PC-3 (cell line): ENCODE measurements around the gene NDC80. TPM values are rescaled to one million over a fixed set of nuclear protein-coding genes. Genes with fewer than 3 reads are reported as not detected.

Experiments used
- ATAC-seq: fragments of 200-7000 bp; cut with Tn5 transposase; 2 replicates; pipeline ENCODE4 v1.9.1; 2020; ENCODE audit warnings: mild to moderate bottlenecking, moderate library complexity
- BruUV-seq: library from RNA; stranded (reverse); fragments of 400-500 nt; replicated peaks from 2 replicates; lab custom pipeline; 2021; lab: Mats Ljungman, UMichigan
- CTCF ChIA-PET: fragments of 300-600 bp; sonication (Branson Sonifier 250); formaldehyde crosslinking; loops from one replicate; lab custom pipeline; 2022; ENCODE audit warnings: antibody characterized with exemption; lab: Charles Lee
- POLR2A ChIA-PET: fragments of 300-600 bp; sonication (Branson Sonifier 250); formaldehyde crosslinking; loops from one replicate; lab custom pipeline; 2022; ENCODE audit warnings: antibody characterized with exemption; ENCODE audit not compliant: unreplicated experiment; lab: Charles Lee
- DNase-seq: peaks from one replicate; pipeline ENCODE4 v3.0.0-alpha.2; 2015
- H2AFZ ChIP-seq: fragments of 300-600 bp; sonication (generic); 2 replicates; pipeline ENCODE4 v1.6.0; 2016; ENCODE audit warnings: antibody characterized with exemption, low read length
- H3F3A ChIP-seq: fragments of 300-600 bp; sonication (generic); one replicate; pipeline ENCODE4 v1.6.0; 2017; ENCODE audit warnings: antibody characterized with exemption, low read length, control low read depth, mild to moderate bottlenecking; ENCODE audit not compliant: unreplicated experiment
- H3K27ac ChIP-seq: fragments of 300-600 bp; sonication (generic); 2 replicates; pipeline ENCODE4 v1.5.1; 2016; ENCODE audit warnings: mild to moderate bottlenecking, low read length
- H3K27me3 ChIP-seq: fragments of 300-600 bp; sonication (generic); 2 replicates; pipeline ENCODE4 v1.6.1; 2016; ENCODE audit warnings: low read length, mixed read lengths
- H3K36me3 ChIP-seq: fragments of 300-600 bp; sonication (generic); 2 replicates; pipeline ENCODE4 v1.6.1; 2016; ENCODE audit warnings: low read depth, mixed run types, low read length, mixed read lengths
- H3K4me1 ChIP-seq: fragments of 300-600 bp; sonication (generic); 2 replicates; pipeline ENCODE4 v1.5.1; 2016; ENCODE audit warnings: low read length; ENCODE audit not compliant: insufficient read depth
- H3K4me2 ChIP-seq: fragments of 300-600 bp; sonication (generic); 2 replicates; pipeline ENCODE4 v1.6.0; 2016; ENCODE audit warnings: low read length
- H3K4me3 ChIP-seq: fragments of 300-600 bp; sonication (generic); 2 replicates; pipeline ENCODE4 v1.5.1; 2016; ENCODE audit warnings: mild to moderate bottlenecking, low read length, mixed read lengths
- H3K79me2 ChIP-seq: fragments of 300-600 bp; sonication (generic); 2 replicates; pipeline ENCODE4 v1.6.1; 2017; ENCODE audit warnings: low read length, mixed read lengths
- H3K9ac ChIP-seq: fragments of 300-600 bp; sonication (generic); 2 replicates; pipeline ENCODE4 v1.6.0; 2016; ENCODE audit warnings: mild to moderate bottlenecking, low read length
- H3K9me2 ChIP-seq: fragments of 300-600 bp; sonication (generic); replicated peaks from 2 replicates; pipeline ENCODE4 v1.6.1; 2016; ENCODE audit warnings: mixed run types, low read length, mixed read lengths
- H3K9me3 ChIP-seq: fragments of 300-600 bp; sonication (generic); 2 replicates; pipeline ENCODE4 v1.6.1; 2016; ENCODE audit warnings: low read length, mixed read lengths
- H4K20me1 ChIP-seq: fragments of 300-600 bp; sonication (generic); 2 replicates; pipeline ENCODE4 v1.6.1; 2016; ENCODE audit warnings: low read length, mixed read lengths
- EZH2 ChIP-seq: fragments of 300-600 bp; sonication (generic); IDR thresholded peaks from one replicate; pipeline ENCODE4 v1.6.1; 2017; ENCODE audit warnings: antibody characterized with exemption, mild to moderate bottlenecking, low read length; ENCODE audit not compliant: unreplicated experiment
- EZH2phosphoT487 ChIP-seq: fragments of 300-600 bp; sonication (generic); IDR thresholded peaks from 2 replicates; pipeline ENCODE4 v1.6.1; 2018; ENCODE audit warnings: mild to moderate bottlenecking, antibody characterized with exemption, low read length, borderline replicate concordance
- intact Hi-C: fragments of 100-400 bp; cut with micrococcal nuclease; formaldehyde crosslinking; loops from 2 replicates; pipeline ENCODE4 v1.9.0; 2023
- total RNA-seq: library from RNA; depleted of rRNA; stranded (reverse); fragments of >200 nt; gene quantifications from 2 replicates; pipeline ENCODE4 v1.2.3, GENCODE V29; 2014
- TF ChIP-seq, protein P1 (sequence below): fragments of 300-600 bp; sonication (generic); conservative IDR thresholded peaks from 2 replicates; pipeline ENCODE4 v1.5.1; 2017; ENCODE audit warnings: antibody characterized with exemption, low read depth, mild to moderate bottlenecking, low read length

NDC80 gene
- total RNA-seq, 1 experiment from 2014 or later: 53.4 TPM

DNA sequence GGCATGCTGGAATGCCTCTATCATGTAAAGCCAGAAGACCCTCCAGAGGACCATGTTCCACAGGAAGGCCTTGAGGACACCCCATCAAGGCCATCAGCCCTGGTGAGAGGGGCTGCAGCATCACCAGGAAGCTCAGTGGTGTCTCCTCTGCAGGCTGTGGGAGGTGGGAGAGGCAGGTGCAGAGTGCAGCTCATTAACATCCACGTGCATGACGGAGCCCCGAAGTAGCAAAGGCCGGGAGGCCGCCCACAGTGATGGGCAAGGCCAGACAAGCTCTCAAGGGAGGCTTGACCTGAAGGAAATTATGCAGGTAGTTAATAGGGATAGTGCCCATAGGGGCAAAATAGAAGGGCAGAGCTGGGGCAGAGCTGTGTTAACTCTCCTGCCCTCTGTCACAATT is 53.9 kb downstream of the NDC80 start:
- no peaks in the 10 kb centered on the region for H3K4me1 ChIP-seq
- H3K36me3 ChIP-seq: no peaks in the 10 kb centered on the region
- no peaks in the 10 kb centered on the region for H3K9me2 ChIP-seq
- no peak overlapping the region for H3K9ac ChIP-seq
- CTCF ChIA-PET: interaction anchor here (0.6 kb wide), 1 partner anchor 25 kb away, joined by 4 read pairs; no protein-coding TSS in a partner anchor
- no peak overlapping the region for H3K27ac ChIP-seq
- H3F3A ChIP-seq: peaks cover 2% of the 10 kb centered on the region
- POLR2A ChIA-PET: no interaction called here
- no TSS peak for BruUV-seq
- DNase-seq (no peak), ATAC-seq (no peak)
- H3K4me2 ChIP-seq: no peak overlapping the region
- H4K20me1 ChIP-seq: no peaks in the 10 kb centered on the region
- intact Hi-C loops: no loop called here
- H2AFZ ChIP-seq: no peak overlapping the region
- H3K79me2 ChIP-seq: no peaks in the 10 kb centered on the region
- H3K27me3 ChIP-seq: no peaks in the 10 kb centered on the region
- H3K4me3 ChIP-seq: no peak overlapping the region
- TF ChIP-seq EZH2 (no peak), EZH2phosphoT487 (no peak)
- TF ChIP-seq, protein P1, sequence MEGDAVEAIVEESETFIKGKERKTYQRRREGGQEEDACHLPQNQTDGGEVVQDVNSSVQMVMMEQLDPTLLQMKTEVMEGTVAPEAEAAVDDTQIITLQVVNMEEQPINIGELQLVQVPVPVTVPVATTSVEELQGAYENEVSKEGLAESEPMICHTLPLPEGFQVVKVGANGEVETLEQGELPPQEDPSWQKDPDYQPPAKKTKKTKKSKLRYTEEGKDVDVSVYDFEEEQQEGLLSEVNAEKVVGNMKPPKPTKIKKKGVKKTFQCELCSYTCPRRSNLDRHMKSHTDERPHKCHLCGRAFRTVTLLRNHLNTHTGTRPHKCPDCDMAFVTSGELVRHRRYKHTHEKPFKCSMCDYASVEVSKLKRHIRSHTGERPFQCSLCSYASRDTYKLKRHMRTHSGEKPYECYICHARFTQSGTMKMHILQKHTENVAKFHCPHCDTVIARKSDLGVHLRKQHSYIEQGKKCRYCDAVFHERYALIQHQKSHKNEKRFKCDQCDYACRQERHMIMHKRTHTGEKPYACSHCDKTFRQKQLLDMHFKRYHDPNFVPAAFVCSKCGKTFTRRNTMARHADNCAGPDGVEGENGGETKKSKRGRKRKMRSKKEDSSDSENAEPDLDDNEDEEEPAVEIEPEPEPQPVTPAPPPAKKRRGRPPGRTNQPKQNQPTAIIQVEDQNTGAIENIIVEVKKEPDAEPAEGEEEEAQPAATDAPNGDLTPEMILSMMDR: no peak
- H3K9me3 ChIP-seq: no peaks in the 10 kb centered on the region

DNA sequence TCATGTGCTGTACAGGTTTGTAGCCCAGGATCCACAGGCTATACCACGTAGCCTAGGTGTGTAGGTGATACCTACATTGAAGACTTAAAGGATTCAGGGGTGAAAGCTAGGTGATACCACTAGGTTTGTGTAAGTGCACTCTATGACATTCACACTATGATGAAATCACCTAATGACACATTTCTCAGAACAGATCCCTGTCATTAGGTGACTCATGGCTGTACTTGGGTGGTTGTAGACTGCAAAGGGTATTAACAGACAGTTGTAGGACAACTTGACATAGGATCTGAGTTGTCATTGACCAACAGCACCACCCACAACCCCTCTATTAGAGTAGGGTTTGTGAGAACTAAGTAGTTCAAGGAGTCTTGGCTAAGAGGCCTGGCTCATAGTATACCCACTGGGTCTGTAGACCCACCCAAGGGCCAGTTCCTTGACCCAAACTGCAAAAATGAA is 56.5 kb downstream of the NDC80 start:
- ATAC-seq (peak; percentile 64), DNase-seq (peak; percentile 53)
- H4K20me1 ChIP-seq: no peaks in the 10 kb centered on the region
- H3F3A ChIP-seq: no peaks in the 10 kb centered on the region
- H3K27me3 ChIP-seq: no peaks in the 10 kb centered on the region
- no peaks in the 10 kb centered on the region for H3K79me2 ChIP-seq
- H3K4me2 ChIP-seq: no peak overlapping the region
- H3K9me3 ChIP-seq: no peaks in the 10 kb centered on the region
- ChIA-PET POLR2A (no interaction called here), CTCF (no interaction called here)
- TF ChIP-seq, protein P1: no peak
- no peak for TF ChIP-seq EZH2
- intact Hi-C loops: no loop called here
- H3K9ac ChIP-seq: no peak overlapping the region
- H3K4me1 ChIP-seq: no peaks in the 10 kb centered on the region
- H2AFZ ChIP-seq: no peak overlapping the region
- no peak overlapping the region for H3K4me3 ChIP-seq
- no peaks in the 10 kb centered on the region for H3K9me2 ChIP-seq
- no peaks in the 10 kb centered on the region for H3K36me3 ChIP-seq
- no TSS peak for BruUV-seq
- no peak overlapping the region for H3K27ac ChIP-seq

DNA sequence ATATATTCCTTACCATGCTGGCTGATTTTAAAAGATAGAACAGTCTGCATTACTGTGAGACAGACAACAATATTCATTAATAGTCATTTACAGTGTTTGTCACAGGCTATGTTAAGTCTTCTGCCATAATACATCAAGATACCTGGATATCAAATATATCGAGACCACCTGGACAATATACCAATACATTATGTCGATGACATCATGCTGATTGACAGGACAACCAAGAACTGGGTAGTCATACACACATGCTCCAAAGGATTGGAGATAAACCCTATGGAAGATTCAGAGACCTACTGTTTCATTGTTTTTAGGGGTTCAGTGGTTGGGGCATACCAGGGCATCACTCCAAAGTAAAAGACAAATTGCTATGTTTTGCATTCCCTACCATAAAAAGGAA is 57.6 kb downstream of the NDC80 start:
- H3F3A ChIP-seq: no peaks in the 10 kb centered on the region
- ATAC-seq (no peak), DNase-seq (no peak)
- no peaks in the 10 kb centered on the region for H3K9me3 ChIP-seq
- no peak overlapping the region for H3K27ac ChIP-seq
- TF ChIP-seq, protein P1: no peak
- no peak for TF ChIP-seq EZH2
- no peak for TF ChIP-seq EZH2phosphoT487
- H3K36me3 ChIP-seq: no peaks in the 10 kb centered on the region
- H3K27me3 ChIP-seq: no peaks in the 10 kb centered on the region
- intact Hi-C loops: no loop called here
- H4K20me1 ChIP-seq: no peaks in the 10 kb centered on the region
- ChIA-PET CTCF (no interaction called here), POLR2A (no interaction called here)
- H3K9ac ChIP-seq: no peak overlapping the region
- H3K4me3 ChIP-seq: no peak overlapping the region
- H3K4me2 ChIP-seq: no peak overlapping the region
- H3K9me2 ChIP-seq: no peaks in the 10 kb centered on the region
- H2AFZ ChIP-seq: no peak overlapping the region
- H3K79me2 ChIP-seq: no peaks in the 10 kb centered on the region
- H3K4me1 ChIP-seq: no peaks in the 10 kb centered on the region
- no TSS peak for BruUV-seq
